Measurements from ENCODE around the gene BMP2K.

BMP2K gene

GRCh38 chr4:78923464-78924312 is 147.5 kb downstream of the BMP2K start:
- DNase-seq (ENCODE audit: low read depth in 1 of 2, low spot score in 1 of 2) = no peak

GRCh38 chr4:78926826-78927225 is 150.7 kb downstream of the BMP2K start:
- DNase-seq (ENCODE audit: low read depth in 1 of 2, low spot score in 1 of 2) = no peak

- DNase-seq (ENCODE audit: low read depth in 1 of 2, low spot score in 1 of 2) = no peak
Observed at GRCh38 chr4:78928835-78929234, 152.7 kb downstream of the BMP2K start.

GRCh38 chr4:78930016-78930629 is 154.0 kb downstream of the BMP2K start:
- no peak for DNase-seq (ENCODE audit: low read depth in 1 of 2, low spot score in 1 of 2)

- no peak for DNase-seq (ENCODE audit: low read depth in 1 of 2, low spot score in 1 of 2)
Observed at GRCh38 chr4:78936989-78937388, 160.8 kb downstream of the BMP2K start.

GRCh38 chr4:78937837-78938236 is 161.7 kb downstream of the BMP2K start:
- DNase-seq (ENCODE audit: low read depth in 1 of 2, low spot score in 1 of 2) = no peak

GRCh38 chr4:78938474-78938867 is 162.3 kb downstream of the BMP2K start:
- no peak for DNase-seq (ENCODE audit: low read depth in 1 of 2, low spot score in 1 of 2)

- peak; percentile 70 to 71 for DNase-seq (ENCODE audit: low read depth in 1 of 2, low spot score in 1 of 2)
Observed at GRCh38 chr4:78938868-78939666, 162.9 kb downstream of the BMP2K start, which contains the start of gene PAQR3. PAQR3 (minus strand) TSS chr4:78939438; CDS start chr4:78939224, 214 bp downstream.

GRCh38 chr4:78939667-78940008 is 163.5 kb downstream of the BMP2K start:
- no peak for DNase-seq (ENCODE audit: low read depth in 1 of 2, low spot score in 1 of 2)

- no peak for DNase-seq (ENCODE audit: low read depth in 1 of 2, low spot score in 1 of 2)
Observed at GRCh38 chr4:78940752-78941151, 164.6 kb downstream of the BMP2K start.

GRCh38 chr4:78944381-78944780 is 168.2 kb downstream of the BMP2K start:
- no peak for DNase-seq (ENCODE audit: low read depth in 1 of 2, low spot score in 1 of 2)

GRCh38 chr4:78945651-78946179 is 169.6 kb downstream of the BMP2K start:
- no peak for DNase-seq (ENCODE audit: low read depth in 1 of 2, low spot score in 1 of 2)

GRCh38 chr4:78949735-78950134 is 173.6 kb downstream of the BMP2K start:
- no peak for DNase-seq (ENCODE audit: low read depth in 1 of 2, low spot score in 1 of 2)

GRCh38 chr4:78951862-78952472 is 175.8 kb downstream of the BMP2K start:
- peak in 1 of 2 donors; percentile 43 for DNase-seq (ENCODE audit: low read depth in 1 of 2, low spot score in 1 of 2)

GRCh38 chr4:78953231-78953630 is 177.1 kb downstream of the BMP2K start:
- no peak for DNase-seq (ENCODE audit: low read depth in 1 of 2, low spot score in 1 of 2)

- DNase-seq (ENCODE audit: low read depth in 1 of 2, low spot score in 1 of 2) = no peak
Observed at GRCh38 chr4:78953769-78954666, 177.9 kb downstream of the BMP2K start.

GRCh38 chr4:78956975-78957374 is 180.8 kb downstream of the BMP2K start:
- no peak for DNase-seq (ENCODE audit: low read depth in 1 of 2, low spot score in 1 of 2)

GRCh38 chr4:78960926-78961325 is 184.8 kb downstream of the BMP2K start:
- DNase-seq (ENCODE audit: low read depth in 1 of 2, low spot score in 1 of 2) = no peak

Data from activated CD4-positive, alpha-beta T cell treated with anti-CD3 and anti-CD28 coated beads, Interleukin-2, amount 50 U/mL, for 24 hours (primary cell).